Loucy (cell line): ENCODE data around the gene INTS12.

ENCODE experiments used
- CTCF ChIP-seq: fragments of 200-600 bp; sonication (generic); conservative IDR thresholded peaks from 2 replicates; pipeline ENCODE4 v1.5.1; 2014; ENCODE audit warnings: mild to moderate bottlenecking, antibody characterized with exemption, low read length
- EZH2phosphoT487 ChIP-seq: fragments of 200-600 bp; IDR thresholded peaks from 2 replicates; pipeline ENCODE4 v1.6.1; 2018; ENCODE audit warnings: antibody characterized with exemption, mild to moderate bottlenecking, moderate library complexity, borderline replicate concordance

- no peak for TF ChIP-seq CTCF
- no peak for TF ChIP-seq EZH2phosphoT487
Measured at GRCh38 chr4:105712766-105713165, 4.3 kb upstream of the INTS12 start.
